Breast epithelium (tissue), 4 donors: ENCODE results near the gene F12. TPM values are rescaled to one million over a fixed set of nuclear protein-coding genes. Genes with fewer than 3 reads are reported as not detected.
A peak's percentile ranks its signal among the peaks of the same experiment; 100 is the strongest.

ENCODE experiments used
- DNase-seq, 2 donors: peaks; one replicate each; pipeline ENCODE4 v3.0.0-alpha.2; 2019; ENCODE audit warnings: low spot score in 2 of 2
- H3K27ac ChIP-seq, 2 donors: fragments of 200-600 bp; sonication (generic) in 1 of 2; one replicate each; pipeline ENCODE4 v1.5.1; 2016 to 2019; ENCODE audit warnings: mild to moderate bottlenecking in 1 of 2
- H3K27me3 ChIP-seq, 2 donors: fragments of 200-600 bp; sonication (generic) in 1 of 2; one replicate each; pipeline versions ENCODE4 v1.5.1 to v1.6.0; 2017 to 2019; ENCODE audit warnings: control low read depth in 1 of 2, mild to moderate bottlenecking in 1 of 2
- H3K36me3 ChIP-seq: fragments of 200-600 bp; one replicate; pipeline ENCODE4 v1.5.1; 2019
- H3K4me1 ChIP-seq, 2 donors: fragments of 200-600 bp; sonication (generic); one replicate each; pipeline ENCODE4 v1.5.1; 2016 to 2019; ENCODE audit warnings: control low read depth in 1 of 2
- H3K4me3 ChIP-seq, 3 donors: fragments of 200-600 bp; sonication (generic); 1 replicate in 2 of 3; 2 replicates in 1 of 3; pipeline ENCODE4 v1.5.1; 2016 to 2019; ENCODE audit warnings: mild to moderate bottlenecking in 3 of 3, moderate library complexity in 2 of 3
- H3K9me3 ChIP-seq, 2 donors: fragments of 200-600 bp; sonication (generic) in 1 of 2; one replicate each; pipeline ENCODE4 v1.5.1; 2016 to 2019; ENCODE audit warnings: control low read depth in 1 of 2
- CTCF ChIP-seq, 3 donors: fragments of 450-650 bp; IDR thresholded peaks; one replicate each; pipeline ENCODE4 v1.5.1; 2016 to 2017; ENCODE audit warnings: antibody characterized with exemption in 3 of 3, mild to moderate bottlenecking in 3 of 3, moderate library complexity in 3 of 3
- POLR2A ChIP-seq: fragments of 450-650 bp; IDR thresholded peaks from one replicate; pipeline ENCODE4 v1.6.1; 2016; ENCODE audit warnings: antibody characterized with exemption, mild to moderate bottlenecking, moderate library complexity
- POLR2AphosphoS5 ChIP-seq, 3 donors: sonication (generic); formaldehyde crosslinking; IDR thresholded peaks; one replicate each; pipeline ENCODE4 v1.6.1; 2017; ENCODE audit warnings: antibody characterized with exemption in 3 of 3
- intact Hi-C: fragments of 100-400 bp; cut with DNase I; formaldehyde crosslinking; loops from one replicate; pipeline ENCODE4 v1.15.1; 2023; ENCODE audit warnings: low total_unique reads
- total RNA-seq, 3 donors: library from RNA; depleted of rRNA; stranded (reverse); fragments of >200 nt; gene quantifications; one replicate each; pipeline ENCODE4 v1.1.0, GENCODE V29; 2016

F12 gene
- total RNA-seq, 3 donors from 2014 or later: 0.64 to 2.9 (median 2.6) TPM

GRCh38 chr5:177368869-177369644 lies 40.3 kb downstream of the F12 start:
- Histone ChIP-seq H3K27me3 (no peaks in the 10 kb centered on the region), H3K27ac (no peak overlapping the region), H3K9me3 (no peaks in the 10 kb centered on the region), H3K4me1 (no peaks in the 10 kb centered on the region), H3K4me3 (no peak overlapping the region), H3K36me3 (no peaks in the 10 kb centered on the region)
- no peak for DNase-seq
- TF ChIP-seq CTCF (IDR thresholded peaks at IDR 0.05): peak; percentile 42 to 51 (median 44)
- TF ChIP-seq POLR2A: no peak
- TF ChIP-seq POLR2AphosphoS5 (IDR thresholded peaks at IDR 0.05): no peak
- intact Hi-C loops: loop anchor here (10.0 kb wide), 1 partner anchor 54 kb away; the partner anchor contains the start of gene MXD3

GRCh38 chr5:177367981-177368868 lies 41.1 kb downstream of the F12 start:
- no peaks in the 10 kb centered on the region for H3K27me3 ChIP-seq
- H3K36me3 ChIP-seq: no peaks in the 10 kb centered on the region
- TF ChIP-seq POLR2A: no peak
- TF ChIP-seq POLR2AphosphoS5 (IDR thresholded peaks at IDR 0.05): no peak
- H3K4me1 ChIP-seq: peaks cover 0 to 5% of the 10 kb centered on the region in 2 donors
- no peak overlapping the region for H3K27ac ChIP-seq
- H3K9me3 ChIP-seq: no peaks in the 10 kb centered on the region
- H3K4me3 ChIP-seq: peak overlapping the region in 1 of 3 donors; percentile 74
- intact Hi-C loops: loop anchor here (10.0 kb wide), 1 partner anchor 53 kb away; the partner anchor contains the start of gene MXD3
- DNase-seq: no peak

GRCh38 chr5:177367323-177367848 lies 42.0 kb downstream of the F12 start:
- H3K9me3 ChIP-seq: no peaks in the 10 kb centered on the region
- H3K27ac ChIP-seq: peak overlapping the region; percentile 94 to 97
- no peak for TF ChIP-seq POLR2AphosphoS5 (IDR thresholded peaks at IDR 0.05)
- TF ChIP-seq POLR2A: no peak
- no peak for TF ChIP-seq CTCF (IDR thresholded peaks at IDR 0.05)
- no peaks in the 10 kb centered on the region for H3K36me3 ChIP-seq
- H3K27me3 ChIP-seq: no peaks in the 10 kb centered on the region
- peaks cover 0 to 5% of the 10 kb centered on the region in 2 donors for H3K4me1 ChIP-seq
- intact Hi-C loops: loop anchor here (10.0 kb wide), 1 partner anchor 53 kb away; the partner anchor contains the start of gene MXD3
- peak overlapping the region; percentile 46 to 74 (median 59) for H3K4me3 ChIP-seq
- no peak for DNase-seq

- Histone ChIP-seq H3K36me3 (no peaks in the 10 kb centered on the region), H3K27me3 (no peaks in the 10 kb centered on the region), H3K9me3 (no peaks in the 10 kb centered on the region), H3K4me1 (peaks cover 0 to 5% of the 10 kb centered on the region in 2 donors), H3K27ac (peak overlapping the region; percentile 94 to 97), H3K4me3 (peak overlapping the region; percentile 46 to 74 (median 59))
- intact Hi-C loops: loop anchor here (10.0 kb wide), 1 partner anchor 52 kb away; the partner anchor contains the start of gene MXD3
- no peak for TF ChIP-seq POLR2A
- TF ChIP-seq POLR2AphosphoS5 (IDR thresholded peaks at IDR 0.05): peak in 2 of 3 donors; percentile 41 to 60
- TF ChIP-seq CTCF (IDR thresholded peaks at IDR 0.05): no peak
- DNase-seq: peak; percentile 85 to 93
Observed at GRCh38 chr5:177366528-177367322, 42.6 kb downstream of the F12 start.
